Measurements from ENCODE around the gene MARCHF9. TPM values are rescaled to one million over a fixed set of nuclear protein-coding genes. Genes with fewer than 3 reads are reported as not detected.

Gene MARCHF9
- total and polyA plus RNA-seq, 11 donors = 11.3 to 18.9 (median 13.6) TPM

DNA sequence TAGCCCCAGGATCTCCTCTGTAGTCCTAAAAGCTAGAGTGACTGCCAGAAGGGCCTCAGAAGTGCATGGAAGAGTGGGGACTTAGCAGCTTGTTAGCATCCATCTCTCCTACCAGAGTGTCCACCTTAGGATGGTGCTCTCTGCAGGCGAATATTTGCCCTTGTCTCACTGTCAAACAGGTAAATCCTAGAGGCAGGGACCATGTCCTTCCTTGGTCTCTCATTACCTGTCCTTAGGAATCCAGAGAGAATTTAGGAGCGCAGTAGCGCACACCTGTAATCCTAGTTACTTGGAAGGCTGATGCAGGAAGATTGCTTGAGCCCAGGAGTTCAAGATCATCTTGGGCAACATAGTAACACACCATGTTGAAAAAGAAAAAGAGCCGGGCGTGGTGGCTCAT is 37.8 kb upstream of the MARCHF9 start:
- intact Hi-C loops (cut with DNase I) = no loop called here
- Histone ChIP-seq H3K4me1 (no peaks in the 10 kb centered on the region), H3K9me3 (peaks cover 0 to under 1% (median 0%) of the 10 kb centered on the region in 12 donors), H3K27ac (no peak overlapping the region), H3K27me3 (no peaks in the 10 kb centered on the region), H3K36me3 (peaks cover 0 to 94% (median 83%) of the 10 kb centered on the region in 9 donors), H3K4me3 (no peak overlapping the region)
- DNase-seq (no peak), ATAC-seq (no peak)
- 96 to 100% (median 98%) methylated on average over 5 of the region's 5 CpGs for WGBS, 4 donors
- no peak for TF ChIP-seq POLR2A (IDR thresholded peaks at IDR 0.05)
- TF ChIP-seq, protein P1, sequence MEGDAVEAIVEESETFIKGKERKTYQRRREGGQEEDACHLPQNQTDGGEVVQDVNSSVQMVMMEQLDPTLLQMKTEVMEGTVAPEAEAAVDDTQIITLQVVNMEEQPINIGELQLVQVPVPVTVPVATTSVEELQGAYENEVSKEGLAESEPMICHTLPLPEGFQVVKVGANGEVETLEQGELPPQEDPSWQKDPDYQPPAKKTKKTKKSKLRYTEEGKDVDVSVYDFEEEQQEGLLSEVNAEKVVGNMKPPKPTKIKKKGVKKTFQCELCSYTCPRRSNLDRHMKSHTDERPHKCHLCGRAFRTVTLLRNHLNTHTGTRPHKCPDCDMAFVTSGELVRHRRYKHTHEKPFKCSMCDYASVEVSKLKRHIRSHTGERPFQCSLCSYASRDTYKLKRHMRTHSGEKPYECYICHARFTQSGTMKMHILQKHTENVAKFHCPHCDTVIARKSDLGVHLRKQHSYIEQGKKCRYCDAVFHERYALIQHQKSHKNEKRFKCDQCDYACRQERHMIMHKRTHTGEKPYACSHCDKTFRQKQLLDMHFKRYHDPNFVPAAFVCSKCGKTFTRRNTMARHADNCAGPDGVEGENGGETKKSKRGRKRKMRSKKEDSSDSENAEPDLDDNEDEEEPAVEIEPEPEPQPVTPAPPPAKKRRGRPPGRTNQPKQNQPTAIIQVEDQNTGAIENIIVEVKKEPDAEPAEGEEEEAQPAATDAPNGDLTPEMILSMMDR (IDR thresholded peaks at IDR 0.05) = no peak

DNA sequence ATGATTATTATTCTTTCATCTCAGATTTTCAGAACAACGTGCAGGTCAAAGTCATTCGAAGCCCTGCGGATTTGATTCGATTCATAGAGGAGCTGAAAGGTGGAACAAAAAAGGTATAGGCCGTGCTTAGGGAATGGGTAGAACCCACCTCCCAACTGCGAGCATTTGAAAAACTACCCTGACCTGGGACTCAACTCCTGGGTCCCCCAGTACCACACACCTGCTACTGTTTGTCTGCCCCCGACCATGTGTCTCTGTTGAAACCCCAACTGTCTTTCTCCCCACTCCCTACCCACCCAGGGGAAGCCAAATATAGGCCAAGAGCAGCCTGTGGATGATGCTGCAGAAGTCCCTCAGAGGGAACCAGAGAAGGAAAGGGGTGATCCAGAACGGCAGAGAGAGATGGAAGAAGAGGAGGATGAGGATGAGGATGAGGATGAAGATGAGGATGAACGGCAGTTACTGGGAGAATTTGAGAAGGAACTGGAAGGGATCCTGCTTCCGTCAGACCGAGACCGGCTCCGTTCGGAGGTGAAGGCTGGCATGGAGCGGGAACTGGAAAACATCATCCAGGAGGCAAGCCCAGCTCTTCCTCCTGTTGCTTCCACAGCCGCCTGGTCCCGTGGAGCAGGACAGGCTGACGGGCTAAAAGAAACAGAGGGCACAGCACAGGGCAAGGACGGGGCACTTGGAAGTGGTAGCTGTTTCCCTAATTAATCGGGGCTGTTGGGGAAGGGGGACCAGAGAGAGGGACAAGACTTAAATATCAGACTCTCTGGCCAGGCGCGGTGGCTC is 36.9 kb upstream of the MARCHF9 start:
- intact Hi-C loops (cut with DNase I) = no loop called here
- H3K4me1 ChIP-seq = no peaks in the 10 kb centered on the region
- DNase-seq (no peak), ATAC-seq (no peak)
- TF ChIP-seq POLR2A (IDR thresholded peaks at IDR 0.05) = no peak
- TF ChIP-seq, protein P1 (IDR thresholded peaks at IDR 0.05) = no peak
- peaks cover 0 to 89% (median 77%) of the 10 kb centered on the region in 9 donors for H3K36me3 ChIP-seq
- H3K27ac ChIP-seq = no peak overlapping the region
- no peaks in the 10 kb centered on the region for H3K9me3 ChIP-seq
- no peaks in the 10 kb centered on the region for H3K27me3 ChIP-seq
- no peak overlapping the region for H3K4me3 ChIP-seq
- 95 to 97% (median 95%) methylated on average over 22 of the region's 22 CpGs for WGBS, 4 donors

GRCh38 chr12:57718641-57719528 is 36.0 kb upstream of the MARCHF9 start:
- Histone ChIP-seq H3K36me3 (peaks cover 0 to 83% (median 77%) of the 10 kb centered on the region in 9 donors), H3K9me3 (no peaks in the 10 kb centered on the region), H3K27ac (no peak overlapping the region), H3K4me1 (no peaks in the 10 kb centered on the region), H3K4me3 (no peak overlapping the region), H3K27me3 (no peaks in the 10 kb centered on the region)
- intact Hi-C loops (cut with DNase I) = no loop called here
- WGBS, 4 donors = 94 to 98% (median 95%) methylated on average over 15 of the region's 15 CpGs
- DNase-seq = no peak
- no peak for ATAC-seq
- no peak for TF ChIP-seq POLR2A (IDR thresholded peaks at IDR 0.05)
- TF ChIP-seq, protein P1 (IDR thresholded peaks at IDR 0.05) = no peak
